ENCODE measurements around the gene GJC1.

Gene GJC1

DNA sequence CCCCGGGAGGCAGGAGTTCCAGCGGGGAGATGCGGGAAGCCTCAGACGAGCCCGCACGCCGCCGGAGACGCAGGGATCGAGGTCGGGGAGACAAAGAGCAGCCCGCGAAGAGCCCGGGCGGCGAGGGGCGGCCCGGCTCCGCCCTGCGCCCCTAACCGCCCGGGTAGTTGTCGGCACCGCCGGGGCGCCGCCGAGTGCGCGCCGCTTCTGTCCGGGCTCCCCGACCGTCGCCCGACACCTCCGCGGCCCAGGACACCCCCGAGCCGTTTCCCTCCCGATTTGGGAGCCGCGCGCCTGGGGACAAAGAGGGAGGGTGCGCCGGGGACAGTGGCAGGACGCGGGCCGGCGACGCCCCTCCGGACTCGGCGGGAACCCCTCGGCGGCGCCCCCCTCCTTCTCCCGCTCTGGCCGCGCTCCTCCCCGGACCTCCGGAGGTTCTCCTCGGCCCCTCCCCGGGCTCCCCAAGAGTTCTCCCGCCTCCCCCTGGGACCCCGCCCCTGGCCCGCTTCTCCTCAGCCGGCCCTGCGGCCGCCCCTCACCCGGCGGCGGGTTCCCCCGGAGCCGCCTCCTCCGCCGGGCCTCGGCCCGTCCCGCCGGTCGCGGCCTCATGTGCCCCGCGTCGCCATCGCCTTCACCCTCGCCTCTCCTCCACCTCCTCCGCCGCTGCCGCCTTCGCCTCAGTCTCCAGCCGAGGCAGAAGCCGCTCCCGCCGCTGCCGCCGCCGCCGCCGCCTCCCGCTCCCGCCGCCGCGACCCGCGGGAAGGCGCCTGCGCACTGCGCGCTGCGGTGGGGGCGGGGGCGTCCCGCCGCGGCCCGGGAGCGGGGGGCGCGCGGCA lies at the start of gene GJC1:
Gene GJC1, minus strand, starts transcription at position 765 of the 836 bp plus-strand sequence. CDS start 24,470 bp downstream, outside the sequence.
- no peak for DNase-seq (ENCODE audit: low spot score)

DNA sequence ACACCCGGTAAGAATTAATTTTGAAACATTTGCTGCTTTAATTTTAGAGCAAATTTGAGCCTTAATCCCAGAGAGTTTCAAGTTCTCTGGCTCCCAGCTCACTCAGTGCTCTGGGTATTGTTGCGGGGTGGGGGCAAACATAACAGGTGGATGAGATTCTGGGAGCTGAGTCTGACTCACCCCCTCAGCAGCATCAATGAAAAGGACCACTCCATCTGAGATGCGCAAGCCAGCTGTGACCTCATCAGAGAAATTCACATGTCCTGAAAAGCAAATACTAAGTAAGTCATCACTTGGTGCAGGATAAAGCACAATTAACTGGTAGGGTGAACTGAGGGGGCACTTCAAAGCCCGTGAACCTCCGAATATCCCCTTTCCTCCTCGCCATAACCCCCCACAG lies 49.3 kb upstream of the GJC1 start:
- no peak for DNase-seq (ENCODE audit: low spot score)

DNA sequence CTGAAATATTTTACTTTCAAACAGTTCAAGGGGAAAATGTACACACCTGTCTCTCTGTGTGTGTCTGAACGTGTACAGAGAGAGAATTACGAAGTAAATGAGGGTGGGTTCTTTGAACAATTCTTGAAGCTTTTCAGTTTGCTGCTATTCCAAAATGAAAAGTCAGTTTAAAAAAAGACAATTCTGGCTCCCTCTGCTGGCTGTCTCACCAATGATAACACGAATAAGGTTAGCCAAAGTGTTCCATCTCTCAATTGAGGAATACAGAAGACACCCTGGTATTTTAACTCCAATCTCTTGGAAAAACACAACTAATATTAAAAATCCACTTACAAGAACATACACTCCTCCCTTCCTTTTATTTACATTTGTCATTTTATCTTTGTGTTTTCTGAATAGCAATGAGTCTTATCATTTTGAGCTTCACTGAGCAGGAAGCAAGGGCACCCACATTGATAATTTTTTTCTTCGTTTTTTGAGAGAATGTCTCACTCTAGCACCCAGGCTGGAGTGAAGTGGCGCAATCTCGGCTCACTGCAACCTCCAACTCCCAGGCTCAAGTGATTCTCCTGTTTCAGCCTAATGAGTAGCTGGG lies 48.6 kb upstream of the GJC1 start:
- peak; percentile 34 for DNase-seq (ENCODE audit: low spot score)

DNA sequence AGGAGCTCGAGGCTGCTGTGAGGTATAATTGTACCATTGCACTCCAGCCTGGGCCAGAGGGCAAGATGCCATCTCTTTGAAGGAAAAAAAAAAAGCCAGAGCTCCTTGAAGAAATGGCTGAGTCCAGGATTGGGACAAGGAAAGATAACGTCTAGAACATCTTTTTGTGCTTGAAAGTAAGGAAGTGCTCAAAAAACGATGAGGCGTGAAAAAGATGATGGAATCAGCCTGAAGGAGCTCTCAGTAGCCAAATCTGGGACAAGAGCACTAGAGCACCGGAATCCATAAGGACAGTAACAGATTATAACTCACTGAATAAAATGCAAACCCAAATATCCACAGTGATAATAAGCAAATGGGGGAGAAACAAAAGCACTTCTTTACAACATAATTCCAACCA lies 47.0 kb upstream of the GJC1 start:
- DNase-seq (ENCODE audit: low spot score) = no peak

DNA sequence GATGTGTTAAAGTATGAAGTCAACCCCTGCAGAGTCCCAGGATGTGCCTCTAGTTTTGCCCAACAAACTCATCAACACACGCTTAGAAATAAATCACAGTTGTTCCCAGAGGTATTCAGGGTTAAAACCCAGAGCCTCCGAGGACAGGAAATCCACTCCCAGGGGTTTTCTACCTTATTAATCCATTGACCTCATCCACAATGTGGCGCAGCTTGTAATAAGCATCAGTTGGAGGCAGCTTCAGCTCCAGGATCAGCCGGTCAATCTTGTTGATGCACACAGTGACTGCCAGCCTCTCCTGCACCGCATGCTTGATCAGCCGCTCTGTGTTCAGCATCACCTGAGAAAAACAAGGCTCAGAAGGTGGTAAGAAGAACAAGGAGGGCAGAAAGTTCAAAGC lies 45.7 kb upstream of the GJC1 start:
- DNase-seq (ENCODE audit: low spot score) = no peak

DNA sequence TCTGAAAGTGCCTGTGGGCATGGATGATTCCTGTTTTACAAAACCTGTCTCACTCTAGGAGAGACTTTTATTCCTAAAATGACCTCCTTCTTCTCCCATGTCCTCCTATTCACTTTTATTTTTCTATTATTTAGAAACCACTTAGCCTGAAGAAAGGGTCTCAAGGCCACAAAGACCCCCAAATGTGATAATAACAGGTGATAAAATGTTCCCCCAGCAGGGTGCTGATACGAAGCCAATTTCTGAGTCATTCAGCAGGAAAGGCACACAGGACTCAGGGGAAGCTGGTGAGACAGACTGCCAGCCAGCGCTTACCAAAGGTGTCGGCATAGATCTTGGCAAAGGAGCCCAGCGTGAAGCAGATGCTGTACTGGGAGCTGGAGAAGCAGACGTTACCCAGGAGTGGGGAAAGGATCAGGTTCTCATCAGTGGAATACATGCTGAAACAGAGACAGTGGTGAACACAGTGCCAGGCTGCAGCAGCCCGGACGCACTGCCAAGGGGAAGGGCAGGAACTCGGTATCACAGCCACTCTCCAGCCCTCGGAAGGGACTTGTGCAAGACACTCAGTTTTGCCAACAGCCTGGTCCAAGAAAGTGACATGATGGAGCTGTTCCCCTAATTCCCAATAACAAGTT lies 42.2 kb upstream of the GJC1 start:
- DNase-seq (ENCODE audit: low spot score) = no peak

DNA sequence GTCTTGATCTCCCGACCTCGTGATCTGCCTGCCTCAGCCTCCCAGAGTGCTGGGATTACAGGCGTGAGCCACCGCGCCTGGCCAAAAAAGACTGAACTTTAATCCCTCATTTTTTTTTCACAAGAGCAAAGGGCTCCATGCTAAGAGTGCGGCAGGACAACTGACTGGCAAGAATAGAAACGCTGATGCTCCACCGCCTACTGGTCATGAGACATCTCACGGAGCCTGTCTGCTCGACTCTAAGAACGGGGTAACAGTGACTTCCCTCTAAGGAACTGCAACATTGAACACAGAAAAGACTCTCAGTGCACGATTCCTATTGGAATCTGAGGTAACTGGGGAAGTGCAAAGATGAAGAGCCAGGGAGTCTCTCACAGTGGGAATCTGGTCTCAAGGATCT lies 41.5 kb upstream of the GJC1 start:
- no peak for DNase-seq (ENCODE audit: low spot score)

DNA sequence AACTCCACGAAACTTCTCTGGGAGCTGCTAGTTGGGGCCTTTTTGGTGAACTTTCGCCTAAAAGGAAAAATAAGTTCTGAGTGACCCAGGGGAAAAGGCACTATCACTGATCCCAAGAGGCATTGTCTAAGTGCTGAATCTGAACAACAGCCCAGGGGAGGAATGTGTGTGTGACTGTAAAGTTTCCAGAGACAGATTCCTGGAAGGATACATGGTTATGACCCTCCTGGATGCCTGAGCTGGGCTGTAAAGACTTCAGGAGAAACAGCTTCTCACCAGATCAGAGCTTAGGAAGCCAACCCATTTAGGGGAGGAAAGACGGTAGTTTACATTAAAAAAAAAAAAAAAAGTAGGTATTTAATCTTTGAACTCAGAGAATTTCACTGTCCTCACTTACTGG lies 37.8 kb upstream of the GJC1 start:
- DNase-seq (ENCODE audit: low spot score) = no peak

DNA sequence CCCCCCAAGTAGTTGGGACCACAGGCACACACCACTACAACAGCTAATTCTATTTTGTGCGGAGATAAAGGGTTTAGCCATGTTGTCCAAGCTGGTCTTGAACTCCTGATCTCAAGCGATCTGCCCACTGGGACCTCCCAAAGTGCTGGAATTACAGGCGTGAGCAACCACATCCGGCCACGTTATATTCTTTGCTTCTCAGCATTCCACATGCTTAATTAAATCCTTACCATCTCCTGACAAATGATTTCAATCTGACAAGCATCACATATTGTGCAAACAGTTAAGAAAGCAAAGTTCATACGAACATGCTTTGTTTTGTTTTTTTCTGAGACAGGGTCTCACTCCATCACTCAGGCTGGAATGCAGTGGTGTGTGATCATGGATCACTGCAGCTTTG lies 35.8 kb upstream of the GJC1 start:
- DNase-seq (ENCODE audit: low spot score) = no peak

DNA sequence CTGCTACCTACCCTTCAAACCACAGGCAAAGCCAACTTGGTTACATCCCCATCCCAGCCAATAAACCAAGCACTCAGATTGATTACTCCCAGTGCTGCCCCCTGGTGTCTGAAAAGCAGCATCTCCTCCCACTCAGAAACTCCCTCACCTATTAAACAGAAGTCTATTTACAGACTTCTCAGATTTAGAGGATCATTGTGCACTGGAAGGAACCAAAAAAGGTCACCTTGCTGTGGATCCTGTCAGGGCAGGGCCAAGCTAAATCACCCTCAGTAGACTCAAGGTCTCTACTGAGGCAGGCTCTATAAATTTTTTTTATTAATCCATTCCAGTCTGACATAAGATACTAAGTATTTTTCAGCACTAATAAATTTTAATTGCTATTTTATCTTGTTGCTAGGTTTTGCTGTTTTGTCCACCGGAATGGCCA lies 35.2 kb upstream of the GJC1 start:
- DNase-seq (ENCODE audit: low spot score) = peak; percentile 58

DNA sequence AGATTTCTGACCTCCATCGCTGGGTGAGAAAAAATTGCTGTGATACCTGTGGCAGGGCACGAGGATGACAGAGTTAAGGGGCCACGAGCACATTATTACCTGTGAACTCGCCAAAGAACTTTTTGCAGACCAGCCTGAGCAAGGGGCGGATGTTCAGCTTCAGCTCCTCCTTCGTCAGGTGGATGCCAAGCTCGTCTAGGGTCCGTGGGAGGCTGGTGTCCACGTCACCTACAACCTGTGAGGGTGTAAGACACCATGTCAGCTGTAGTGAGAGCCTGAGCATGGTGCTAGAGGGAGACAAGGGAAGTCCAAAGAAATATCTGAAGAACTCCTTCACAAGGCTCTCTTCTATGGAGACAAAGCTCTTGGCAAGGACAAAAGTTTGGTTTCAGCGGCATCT lies 34.7 kb upstream of the GJC1 start:
- DNase-seq (ENCODE audit: low spot score) = no peak

DNA sequence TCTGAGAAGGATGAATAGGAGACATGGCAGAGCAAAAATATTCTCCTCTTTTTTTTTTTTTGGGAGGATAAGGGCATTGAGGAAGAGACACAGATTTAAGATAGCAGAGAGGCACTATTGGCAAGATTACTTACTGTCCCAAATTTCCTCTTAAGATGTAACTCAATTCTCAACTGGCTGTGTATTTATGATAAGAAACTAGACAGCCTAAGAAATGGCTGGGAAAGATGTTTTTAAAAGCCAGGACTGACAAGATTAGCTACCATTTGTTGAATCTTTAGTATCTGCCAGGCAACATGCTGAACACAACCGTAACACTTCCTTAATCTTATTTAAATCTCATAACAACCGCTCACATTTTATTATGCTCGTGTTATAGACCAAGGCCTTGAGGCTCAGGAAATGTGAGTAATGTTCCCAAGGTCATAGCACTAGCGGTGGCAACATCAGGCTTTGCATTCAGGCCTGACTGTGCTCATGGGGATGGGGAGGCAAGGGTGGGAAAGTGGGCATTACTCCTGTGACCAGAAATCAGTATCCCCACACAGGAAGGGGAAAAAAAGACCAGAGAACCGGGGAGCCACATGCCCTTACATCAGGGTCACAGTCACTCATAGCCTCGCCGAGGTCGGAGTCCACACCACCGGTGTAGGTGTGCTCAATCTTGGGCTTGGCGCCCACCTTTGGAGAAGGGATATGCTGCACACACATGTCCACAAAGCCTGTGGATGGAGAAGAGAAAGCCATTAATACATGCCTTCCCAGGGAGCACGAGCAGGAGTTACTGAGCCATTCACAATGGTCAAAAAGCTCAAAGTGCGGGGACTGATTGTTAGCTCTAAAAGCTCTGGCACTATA lies 33.2 kb upstream of the GJC1 start:
- no peak for DNase-seq (ENCODE audit: low spot score)

DNA sequence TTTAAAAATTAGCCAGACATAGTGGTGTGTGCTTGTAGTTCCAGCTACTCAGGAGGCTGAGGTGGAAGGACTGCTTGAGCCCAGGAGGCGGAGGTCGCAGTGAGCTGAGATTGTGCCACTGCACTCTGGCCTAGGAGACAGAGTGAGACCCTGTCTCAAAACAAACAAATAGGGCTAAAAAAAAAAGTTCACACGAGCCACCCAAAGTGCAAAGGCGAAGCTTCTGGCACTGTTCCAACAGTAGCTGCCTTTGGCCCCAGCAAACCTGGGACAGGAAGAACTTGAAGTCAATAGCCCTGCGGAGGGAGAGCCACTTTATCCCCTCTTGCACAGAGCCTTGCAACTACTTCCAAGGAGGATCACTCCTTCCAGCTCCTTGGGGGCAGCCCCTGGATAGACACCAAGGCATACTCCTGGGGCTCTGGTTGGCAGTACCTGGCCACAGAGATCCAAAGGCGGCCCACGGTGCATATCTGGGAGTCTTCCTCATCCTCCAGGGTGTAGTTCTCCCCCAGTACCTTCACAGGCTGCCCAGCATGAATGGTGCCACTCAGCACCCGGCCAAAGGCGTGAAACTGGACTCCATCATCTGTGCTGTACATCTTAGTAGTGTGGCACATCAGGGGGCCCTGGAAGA lies 32.3 kb upstream of the GJC1 start:
- no peak for DNase-seq (ENCODE audit: low spot score)

DNA sequence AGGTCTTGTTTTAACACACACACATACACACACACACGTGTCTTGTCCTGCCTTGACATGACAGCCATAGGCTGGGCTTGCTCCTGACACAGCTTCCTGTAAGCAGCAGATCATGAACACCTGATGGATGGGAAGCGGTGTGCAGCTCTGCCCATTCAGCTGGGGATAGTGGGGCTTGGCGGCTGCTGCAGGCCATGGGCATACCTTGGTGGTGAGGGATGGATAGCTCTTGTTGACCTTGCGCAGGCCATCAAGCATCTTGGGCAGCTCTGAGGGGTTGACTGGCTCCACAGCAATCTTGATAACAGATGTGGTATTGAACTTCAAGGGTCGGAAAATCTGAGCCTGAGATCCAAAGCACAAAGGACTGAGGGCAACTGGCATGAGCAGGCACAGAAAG lies 29.6 kb upstream of the GJC1 start:
- DNase-seq (ENCODE audit: low spot score) = no peak

DNA sequence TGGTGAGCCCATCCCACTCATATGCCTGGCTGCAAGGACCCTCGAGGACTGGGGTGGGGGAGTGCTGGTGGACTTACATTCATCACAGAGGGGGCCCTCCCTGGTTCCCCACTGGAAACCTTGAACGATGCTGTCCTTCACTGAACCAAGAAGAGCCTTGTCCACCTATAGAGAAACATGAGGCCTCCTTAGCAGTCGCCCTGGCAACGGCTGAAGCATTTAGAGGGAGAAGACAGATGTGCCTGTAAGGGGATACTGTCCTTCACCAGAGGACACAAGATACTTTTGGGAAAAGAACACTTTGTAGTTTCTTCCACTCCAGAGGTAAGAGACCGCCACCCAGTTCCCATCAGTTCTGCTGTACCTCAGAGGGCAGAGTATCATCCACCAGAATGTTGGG lies 24.1 kb upstream of the GJC1 start:
- no peak for DNase-seq (ENCODE audit: low spot score)

DNA sequence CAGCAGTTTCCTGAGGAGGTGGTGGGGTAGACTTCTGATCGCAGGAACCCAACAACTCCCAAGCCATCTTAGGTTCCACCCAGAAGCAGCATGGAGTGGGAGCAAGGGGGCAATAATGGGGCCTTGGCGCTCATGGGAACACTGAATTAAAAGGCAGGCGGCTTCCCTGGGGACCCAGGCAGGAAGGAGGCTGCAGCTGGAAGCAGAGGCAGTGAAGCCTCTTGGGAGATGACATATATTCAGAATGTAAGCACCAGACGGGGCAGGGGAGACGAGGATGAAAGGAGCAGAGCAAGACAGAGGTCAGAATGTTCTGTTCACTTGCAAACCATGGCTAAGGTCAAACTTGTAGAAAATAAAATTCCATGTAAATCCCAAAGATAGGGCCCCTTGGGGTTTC lies 20.5 kb upstream of the GJC1 start:
- DNase-seq (ENCODE audit: low spot score) = no peak

DNA sequence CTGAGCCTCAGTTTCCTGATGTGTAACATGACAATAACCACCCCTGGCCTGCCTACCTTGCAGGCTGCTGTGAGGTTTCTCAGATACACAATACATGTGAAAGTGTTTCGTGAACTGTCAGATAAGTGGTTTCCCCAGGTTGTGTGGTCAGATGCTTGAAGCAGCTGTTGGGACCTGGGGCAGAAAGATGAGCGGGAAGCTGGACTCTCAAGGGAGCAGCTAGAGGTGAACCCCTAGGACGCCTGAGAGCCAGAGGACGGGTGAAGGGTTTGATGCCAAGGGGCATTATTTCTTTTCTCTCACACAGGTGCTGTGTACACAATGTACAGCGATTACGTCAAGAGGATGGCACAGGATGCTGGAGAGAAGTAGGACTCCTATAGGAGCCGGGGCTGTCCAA lies 19.9 kb upstream of the GJC1 start:
- no peak for DNase-seq (ENCODE audit: low spot score)

DNA sequence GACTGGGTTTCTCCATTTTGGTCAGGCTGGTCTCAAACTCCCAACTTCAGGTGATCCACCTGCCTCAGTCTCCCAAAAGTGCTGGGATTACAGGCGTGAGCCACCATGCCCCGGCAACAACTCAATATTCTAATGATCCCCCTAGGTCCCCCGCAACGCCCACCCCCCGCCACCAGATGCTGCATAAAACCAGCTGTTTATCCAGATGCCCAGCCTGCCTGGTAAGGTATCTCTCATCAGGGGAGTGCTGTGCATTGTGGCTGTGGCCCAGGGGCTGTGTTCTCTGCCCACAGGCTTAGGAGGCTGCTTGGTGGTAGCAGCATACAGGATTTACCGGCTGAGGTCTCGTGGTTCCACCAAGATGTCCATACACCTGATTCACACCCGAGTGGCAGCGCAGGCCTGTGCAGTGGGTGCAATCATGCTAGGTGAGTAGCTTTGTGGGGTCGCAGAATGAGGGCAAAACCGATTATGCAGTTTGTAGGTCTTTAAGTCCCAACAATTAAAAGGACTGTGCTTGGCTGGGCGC lies 18.9 kb upstream of the GJC1 start:
- DNase-seq (ENCODE audit: low spot score) = no peak

DNA sequence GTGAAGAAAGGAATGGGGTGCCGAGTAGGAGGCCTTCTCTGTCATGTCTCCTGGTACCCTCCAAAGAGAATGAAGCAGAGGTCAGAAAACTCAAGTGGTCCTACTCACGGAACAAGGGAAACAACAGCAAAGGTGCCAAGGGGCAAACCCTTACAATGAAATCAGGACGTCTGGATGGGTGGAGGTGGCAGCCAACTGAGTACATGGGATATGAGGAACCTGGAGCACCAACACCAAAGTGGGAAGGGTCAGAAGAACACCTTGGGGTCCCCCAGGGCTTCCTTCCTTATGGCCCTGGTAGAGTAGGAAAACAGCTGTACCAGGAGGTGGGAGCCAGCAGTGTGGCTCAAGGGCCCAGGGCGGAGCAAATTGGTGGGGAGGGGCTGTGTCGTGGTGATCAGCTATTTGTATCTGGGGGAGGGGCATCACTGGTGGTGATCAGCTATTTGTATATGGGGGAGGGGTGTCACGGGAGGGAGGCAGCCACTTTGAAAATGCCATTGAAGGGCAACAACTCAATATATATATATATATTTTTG lies 18.2 kb upstream of the GJC1 start:
- DNase-seq (ENCODE audit: low spot score) = no peak

DNA sequence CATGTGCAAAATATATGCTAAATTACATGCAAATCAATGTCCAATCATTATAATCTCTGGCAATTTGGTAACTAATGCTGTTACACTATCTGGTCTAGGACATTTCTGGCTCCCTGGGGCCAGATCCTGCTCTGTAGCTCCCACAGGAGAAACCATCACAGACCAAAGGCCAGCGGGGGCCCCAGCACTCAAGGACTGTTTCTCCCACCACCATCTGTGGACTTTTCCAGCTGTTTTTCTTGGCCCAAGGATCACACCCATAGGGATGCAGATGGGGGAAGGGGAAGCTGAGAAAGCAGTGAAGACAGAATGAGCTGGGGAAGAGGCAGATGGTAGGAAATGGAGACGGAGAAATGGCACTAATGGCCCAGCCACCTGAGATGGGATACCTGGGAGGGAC lies 17.5 kb upstream of the GJC1 start, which contains the start of gene HIGD1B:
Gene HIGD1B, plus strand, starts transcription at position 298 of the 400 bp plus-strand sequence. CDS start 270 bp downstream, outside the sequence.
- DNase-seq (ENCODE audit: low spot score) = no peak

DNA sequence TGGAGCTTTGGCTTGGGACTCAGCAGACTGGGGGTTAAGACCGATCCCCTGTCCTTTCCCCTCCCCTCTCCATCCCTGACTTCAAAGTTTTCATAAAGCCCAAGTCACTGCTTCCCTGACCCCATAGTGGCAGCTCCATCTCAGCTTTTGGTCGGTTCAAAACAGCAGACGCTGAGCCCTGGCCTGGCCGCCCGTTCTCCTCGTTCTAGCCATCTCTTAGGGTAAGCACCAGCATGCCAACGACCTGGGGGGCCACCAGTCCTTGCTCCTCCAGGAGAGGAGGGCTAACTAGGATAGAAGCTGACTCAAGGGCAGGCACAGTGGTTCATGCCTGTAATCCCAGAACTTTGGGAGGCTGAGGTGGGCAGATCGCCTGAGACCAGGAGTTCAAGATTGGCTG lies 16.1 kb upstream of the GJC1 start:
- no peak for DNase-seq (ENCODE audit: low spot score)

All from pons (tissue), 1 donor.